HepG2 (cell line): ENCODE measurements around the gene PIP5KL1. TPM values are rescaled to one million over a fixed set of nuclear protein-coding genes. Genes with fewer than 3 reads are reported as not detected.

ENCODE experiments used
- AKNA ChIP-seq: sonication (generic); formaldehyde crosslinking; IDR thresholded peaks from 2 replicates; pipeline ENCODE4 v1.4.0; 2020; ENCODE audit warnings: missing genetic modification reagents, borderline replicate concordance
- BRF2 ChIP-seq: sonication (generic); formaldehyde crosslinking; IDR thresholded peaks from 2 replicates; pipeline ENCODE4 v1.8.1; 2022; ENCODE audit warnings: mild to moderate bottlenecking, missing genetic modification reagents
- CC2D1A ChIP-seq: sonication (generic); formaldehyde crosslinking; IDR thresholded peaks from 2 replicates; pipeline ENCODE4 v1.8.1; 2023; ENCODE audit warnings: mild to moderate bottlenecking, missing genetic modification reagents
- HDAC1 ChIP-seq: sonication (generic); formaldehyde crosslinking; IDR thresholded peaks from 2 replicates; pipeline ENCODE4 v1.5.1; 2020; ENCODE audit warnings: mild to moderate bottlenecking, missing genetic modification reagents
- HMG20A ChIP-seq: IDR thresholded peaks from 2 replicates; pipeline ENCODE4 v1.6.1; 2016; ENCODE audit warnings: borderline replicate concordance
- HOXA9 ChIP-seq: sonication (generic); formaldehyde crosslinking; IDR thresholded peaks from 2 replicates; pipeline ENCODE4 v1.8.1; 2022; ENCODE audit warnings: missing genetic modification reagents, mild to moderate bottlenecking, moderate library complexity, borderline replicate concordance
- MED8 ChIP-seq: sonication (generic); formaldehyde crosslinking; IDR thresholded peaks from 2 replicates; pipeline ENCODE4 v1.8.1; 2023; ENCODE audit warnings: mild to moderate bottlenecking, missing genetic modification reagents; ENCODE audit not compliant: insufficient replicate concordance
- NONO ChIP-seq, 2 experiments: fragments of 450-650 bp in 1 of 2; sonication (generic) in 1 of 2; formaldehyde crosslinking in 1 of 2; IDR thresholded peaks in 1 of 2; conservative IDR thresholded peaks in 1 of 2; 2 replicates each; pipeline versions ENCODE4 v1.6.1 to v1.8.0; 2017 to 2022; ENCODE audit warnings: mild to moderate bottlenecking in 1 of 2, missing genetic modification reagents in 1 of 2, moderate library complexity in 1 of 2
- PHF5A ChIP-seq: IDR thresholded peaks from one replicate; pipeline ENCODE4 v1.6.1; 2018; ENCODE audit warnings: low read depth, missing genetic modification reagents; ENCODE audit not compliant: unreplicated experiment
- TCF7 ChIP-seq: sonication (generic); IDR thresholded peaks from 2 replicates; pipeline ENCODE4 v1.6.1; 2016; ENCODE audit warnings: antibody characterized with exemption, low read depth
- ZBTB38 ChIP-seq: sonication (generic); formaldehyde crosslinking; IDR thresholded peaks from 2 replicates; pipeline ENCODE4 v1.5.1; 2020; ENCODE audit warnings: mild to moderate bottlenecking, missing genetic modification reagents
- ZBTB46 ChIP-seq: sonication (generic); formaldehyde crosslinking; IDR thresholded peaks from 2 replicates; pipeline ENCODE4 v1.4.0; 2020; ENCODE audit warnings: mild to moderate bottlenecking, missing genetic modification reagents, borderline replicate concordance
- ZFP36L1 ChIP-seq: sonication (generic); formaldehyde crosslinking; IDR thresholded peaks from 2 replicates; pipeline ENCODE4 v1.8.0; 2022; ENCODE audit warnings: mild to moderate bottlenecking, missing genetic modification reagents, moderate library complexity
- ZFP62 ChIP-seq: sonication (generic); formaldehyde crosslinking; IDR thresholded peaks from 2 replicates; pipeline ENCODE4 v1.4.0; 2020; ENCODE audit warnings: missing genetic modification reagents
- ZNF33A ChIP-seq: sonication (generic); formaldehyde crosslinking; IDR thresholded peaks from 2 replicates; pipeline ENCODE4 v1.5.1; 2020; ENCODE audit warnings: missing genetic modification reagents, mild to moderate bottlenecking, moderate library complexity, borderline replicate concordance
- ZNF644 ChIP-seq: IDR thresholded peaks from 2 replicates; pipeline ENCODE4 v1.6.1; 2016; ENCODE audit warnings: low read depth
- ZNF780A ChIP-seq: sonication (generic); formaldehyde crosslinking; IDR thresholded peaks from 2 replicates; pipeline ENCODE4 v1.8.0; 2022; ENCODE audit warnings: mild to moderate bottlenecking, missing genetic modification reagents, moderate library complexity
- ZNF816 ChIP-seq: sonication (generic); formaldehyde crosslinking; IDR thresholded peaks from 2 replicates; pipeline ENCODE4 v1.8.0; 2022; ENCODE audit warnings: missing genetic modification reagents, mild to moderate bottlenecking, borderline replicate concordance
- polyA plus RNA-seq, 8 experiments: library from polyadenylated mRNA; depleted of rRNA in 3 of 8; stranded (reverse) in 7 of 8; unstranded in 1 of 8; fragments of >200 nt; fragmentation: Illumina TruSeq in 4 of 8; extraction: Trizol in 4 of 8; gene quantifications; 2 replicates each; pipeline versions ENCODE4 v1.2.1 to v1.2.3, GENCODE V29; 2011 to 2016; ENCODE audit warnings: low read depth in 4 of 8, missing spikeins in 1 of 8, mixed read lengths in 1 of 8; ENCODE audit not compliant: insufficient read depth in 1 of 8
- total RNA-seq, 5 experiments: library from RNA; depleted of rRNA; stranded (reverse); fragments of >200 nt; fragmentation: Illumina TruSeq; extraction: Trizol; gene quantifications; 2 replicates each; pipeline ENCODE4 v1.2.3, GENCODE V29; 2016; ENCODE audit warnings: low read depth in 1 of 5
- TF ChIP-seq, protein P1 (sequence below): sonication (generic); formaldehyde crosslinking; IDR thresholded peaks from 2 replicates; pipeline ENCODE4 v1.4.0; 2020; ENCODE audit warnings: mild to moderate bottlenecking, low read depth, missing genetic modification reagents

Gene PIP5KL1
- total and polyA plus RNA-seq, 2 of the 13 experiments (the other 11 are each of a cell fraction or from before 2014, with no cell fraction given): 0.20 to 0.49 TPM

- no peak for TF ChIP-seq AKNA (CRISPR knock-in tag)
- TF ChIP-seq HMG20A (CRISPR knock-in tag): no peak
- no peak for TF ChIP-seq NONO (IDR thresholded peaks at IDR 0.05)
- TF ChIP-seq NONO (CRISPR knock-in tag; conservative IDR thresholded peaks at IDR 0.05): no peak
- no peak for TF ChIP-seq ZFP62 (CRISPR knock-in tag)
- no peak for TF ChIP-seq ZNF33A (CRISPR knock-in tag)
- TF ChIP-seq ZNF780A (CRISPR knock-in tag): no peak
- no peak for TF ChIP-seq ZNF816
- TF ChIP-seq MED8 (CRISPR knock-in tag): no peak
- TF ChIP-seq ZBTB46 (CRISPR knock-in tag): no peak
- TF ChIP-seq HDAC1: no peak
- no peak for TF ChIP-seq ZBTB38 (CRISPR knock-in tag)
- TF ChIP-seq CC2D1A (CRISPR knock-in tag): no peak
- no peak for TF ChIP-seq ZFP36L1 (CRISPR knock-in tag)
- TF ChIP-seq BRF2: no peak
- TF ChIP-seq, protein P1, sequence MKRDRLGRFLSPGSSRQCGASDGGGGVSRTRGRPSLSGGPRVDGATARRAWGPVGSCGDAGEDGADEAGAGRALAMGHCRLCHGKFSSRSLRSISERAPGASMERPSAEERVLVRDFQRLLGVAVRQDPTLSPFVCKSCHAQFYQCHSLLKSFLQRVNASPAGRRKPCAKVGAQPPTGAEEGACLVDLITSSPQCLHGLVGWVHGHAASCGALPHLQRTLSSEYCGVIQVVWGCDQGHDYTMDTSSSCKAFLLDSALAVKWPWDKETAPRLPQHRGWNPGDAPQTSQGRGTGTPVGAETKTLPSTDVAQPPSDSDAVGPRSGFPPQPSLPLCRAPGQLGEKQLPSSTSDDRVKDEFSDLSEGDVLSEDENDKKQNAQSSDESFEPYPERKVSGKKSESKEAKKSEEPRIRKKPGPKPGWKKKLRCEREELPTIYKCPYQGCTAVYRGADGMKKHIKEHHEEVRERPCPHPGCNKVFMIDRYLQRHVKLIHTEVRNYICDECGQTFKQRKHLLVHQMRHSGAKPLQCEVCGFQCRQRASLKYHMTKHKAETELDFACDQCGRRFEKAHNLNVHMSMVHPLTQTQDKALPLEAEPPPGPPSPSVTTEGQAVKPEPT: no peak
- TF ChIP-seq ZNF644: no peak
- TF ChIP-seq HOXA9 (CRISPR knock-in tag): no peak
- TF ChIP-seq PHF5A (CRISPR knock-in tag): no peak
- TF ChIP-seq TCF7: no peak
These were observed 14.5 kb downstream of the PIP5KL1 start (continued) for GRCh38 chr9:127915801-127916719.
